GM13976 (cell line): ENCODE measurements around the gene PDXK.

ENCODE experiments used
- DNase-seq: peaks from one replicate; pipeline ENCODE4 v3.0.0; 2012; ENCODE audit warnings: low spot score
- CTCF ChIP-seq: IDR thresholded peaks from 2 replicates; pipeline ENCODE4 v1.5.1; 2012; ENCODE audit warnings: borderline replicate concordance, mild to moderate bottlenecking; ENCODE audit not compliant: insufficient read depth; ENCODE audit errors: extremely low read depth, missing control alignments, control extremely low read depth
- in situ Hi-C: fragments of 300-500 bp; cut with MboI; formaldehyde crosslinking; loops from one replicate; pipeline ENCODE4 v1.12.0; 2022; ENCODE audit warnings: low sequenced_read_pairs, mixed read lengths, inconsistent platforms; ENCODE audit not compliant: unreplicated experiment

PDXK gene

GRCh38 chr21:43726686-43727518 lies 8.0 kb downstream of the PDXK start:
- TF ChIP-seq CTCF = no peak
- in situ Hi-C loops = no loop called here
- no peak for DNase-seq

- TF ChIP-seq CTCF = no peak
- in situ Hi-C loops = no loop called here
- no peak for DNase-seq
Observed at GRCh38 chr21:43727519-43728153, 8.7 kb downstream of the PDXK start.

GRCh38 chr21:43728154-43728466 lies 9.2 kb downstream of the PDXK start:
- TF ChIP-seq CTCF = no peak
- in situ Hi-C loops = no loop called here
- no peak for DNase-seq

- in situ Hi-C loops = no loop called here
Observed at GRCh38 chr21:43728467-43729390, 9.8 kb downstream of the PDXK start.

GRCh38 chr21:43731476-43731875 lies 12.5 kb downstream of the PDXK start:
- in situ Hi-C loops = no loop called here
- no peak for DNase-seq
- no peak for TF ChIP-seq CTCF

More at GRCh38 chr21:43728467-43729390, 9.8 kb downstream of the PDXK start:
- DNase-seq = peak; percentile 90
- TF ChIP-seq CTCF = peak; percentile 17
